K562 (cell line): Measurements from ENCODE around the gene MARK3. TPM values are rescaled to one million over a fixed set of nuclear protein-coding genes. Genes with fewer than 3 reads are reported as not detected.

ENCODE experiments used
- DEAF1 ChIP-seq: fragments of 450-650 bp; formaldehyde crosslinking; IDR thresholded peaks from 2 replicates; pipeline ENCODE4 v1.4.0; 2020; ENCODE audit warnings: mild to moderate bottlenecking, moderate library complexity
- ELF2 ChIP-seq: fragments of 250-450 bp; sonication (Bioruptor Pico); IDR thresholded peaks from 2 replicates; pipeline ENCODE4 v1.5.0; 2021; ENCODE audit warnings: mild to moderate bottlenecking
- GATAD2A ChIP-seq: fragments of 450-650 bp; IDR thresholded peaks from 2 replicates; pipeline ENCODE4 v1.6.1; 2017
- HOMEZ ChIP-seq: fragments of 250-450 bp; sonication (Bioruptor Pico); IDR thresholded peaks from 2 replicates; pipeline ENCODE4 v1.4.0; 2020; ENCODE audit warnings: mild to moderate bottlenecking, moderate library complexity
- MBD2 ChIP-seq: sonication (generic); IDR thresholded peaks from 2 replicates; pipeline ENCODE4 v1.6.1; 2016; ENCODE audit warnings: low read depth, borderline replicate concordance
- REST ChIP-seq, 2 experiments: fragments of 450-650 bp; formaldehyde crosslinking in 1 of 2; IDR thresholded peaks; 2 replicates each; pipeline versions ENCODE4 v1.4.0 to v1.6.1; 2014 to 2020; ENCODE audit warnings: mild to moderate bottlenecking in 2 of 2, borderline replicate concordance in 1 of 2, low read depth in 1 of 2
- SRF ChIP-seq, 2 experiments: fragments of 250-450, 450-650 bp in 1 of 2; sonication (Bioruptor Pico) in 1 of 2; sonication (generic) in 1 of 2; formaldehyde crosslinking; IDR thresholded peaks; 2 replicates each; pipeline versions ENCODE4 v1.5.0 to v1.5.1; 2020 to 2022; ENCODE audit warnings: mild to moderate bottlenecking in 1 of 2, missing genetic modification reagents in 1 of 2
- TAL1 ChIP-seq: fragments of 450-650 bp; IDR thresholded peaks from 2 replicates; pipeline ENCODE4 v1.6.1; 2016; ENCODE audit warnings: mild to moderate bottlenecking
- TRIM24 ChIP-seq, 2 experiments: fragments of 450-650 bp; IDR thresholded peaks; 2 replicates each; pipeline ENCODE4 v1.6.1; 2016
- YBX1 ChIP-seq: fragments of 450-650 bp; IDR thresholded peaks from 2 replicates; pipeline ENCODE4 v1.7.1; 2016; ENCODE audit warnings: mild to moderate bottlenecking
- ZNF184 ChIP-seq: sonication (generic); formaldehyde crosslinking; IDR thresholded peaks from 2 replicates; pipeline ENCODE4 v1.5.0; 2020; ENCODE audit warnings: missing genetic modification reagents
- ZNF592 ChIP-seq: fragments of 450-650 bp; IDR thresholded peaks from 2 replicates; pipeline ENCODE4 v1.6.1; 2017; ENCODE audit warnings: antibody characterized with exemption, mild to moderate bottlenecking
- polyA plus RNA-seq, 8 experiments: library from polyadenylated mRNA; depleted of rRNA in 4 of 8; stranded (reverse) in 5 of 8; unstranded in 3 of 8; fragments of >200 nt; fragmentation: Nextera tagmentation in 2 of 8; fragmentation: Illumina TruSeq in 1 of 8; extraction: Ambion mirVana in 2 of 8; extraction: Trizol in 1 of 8; gene quantifications; 2 replicates each; pipeline versions ENCODE4 v1.2.1 to v1.2.3, GENCODE V29; 2011 to 2014; ENCODE audit warnings: inconsistent platforms in 1 of 8, missing spikeins in 1 of 8
- total RNA-seq, 7 experiments: library from RNA; depleted of rRNA in 6 of 7; stranded (reverse); fragments of >200 nt in 6 of 7; fragmentation: Illumina TruSeq in 2 of 7; extraction: Trizol in 2 of 7; gene quantifications; 2 replicates each; pipeline versions ENCODE4 v1.2.1 to v1.2.3, GENCODE V29; 2011 to 2021; ENCODE audit warnings: low replicate concordance in 1 of 7

Gene MARK3
- total and polyA plus RNA-seq, 9 of the 15 experiments (the other 6 are each of a cell fraction or from before 2014, with no cell fraction given), result 10.1 to 68.7 (median 56.3) TPM

- no peak for TF ChIP-seq ZNF592
- no peak for TF ChIP-seq DEAF1 (CRISPR knock-in tag)
- no peak for TF ChIP-seq REST (IDR thresholded peaks at IDR 0.05; ENCODE audit: borderline replicate concordance)
- TF ChIP-seq REST (CRISPR knock-in tag; IDR thresholded peaks at IDR 0.05; ENCODE audit: low read depth), result no peak
- no peak; a peak in 1 of 4 replicates for TF ChIP-seq TRIM24 (IDR thresholded peaks at IDR 0.05)
- no peak for TF ChIP-seq MBD2
- 0 out of 4 replicates have a peak, but pooled peaks of 1 of the 2 experiments have one; percentile 26 for TF ChIP-seq SRF (CRISPR knock-in tag; IDR thresholded peaks at IDR 0.05)
- no peak for TF ChIP-seq YBX1
- TF ChIP-seq ELF2, result no peak
- peak; percentile 54 for TF ChIP-seq TAL1
- no peak for TF ChIP-seq HOMEZ (CRISPR knock-in tag)
- no peak for TF ChIP-seq GATAD2A
- TF ChIP-seq ZNF184 (CRISPR knock-in tag), result no peak
Measured at GRCh38 chr14:103444837-103445524, 59.8 kb downstream of the MARK3 start (continued).
